AG04449 (cell line): ENCODE data around the gene RHOV.

ENCODE experiments used
- CTCF ChIA-PET: fragments of 350-600 bp; formaldehyde crosslinking; extraction: SDS; loops from one replicate; lab custom pipeline; 2021; ENCODE audit warnings: antibody characterized with exemption; lab: Yijun Ruan, JAX
- POLR2A ChIA-PET: fragments of 400-600, 350-600 bp; formaldehyde crosslinking; extraction: SDS; loops from one replicate; lab custom pipeline; 2020; ENCODE audit warnings: antibody characterized with exemption, inconsistent platforms; lab: Yijun Ruan, JAX
- DNase-seq: peaks from one replicate; pipeline ENCODE4 v3.0.0-alpha.2; 2010; ENCODE audit warnings: low read depth, low spot score
- H3K4me3 ChIP-seq: 2 replicates; pipeline ENCODE4 v1.5.1; 2011; ENCODE audit warnings: low read depth, mild to moderate bottlenecking, control low read depth, low read length
- CTCF ChIP-seq: IDR thresholded peaks from one replicate; pipeline ENCODE4 v1.5.1; 2011; ENCODE audit warnings: mild to moderate bottlenecking, moderate library complexity, low read length, control low read depth, inconsistent platforms; ENCODE audit not compliant: insufficient read depth; ENCODE audit errors: missing control alignments

Gene RHOV

GRCh38 chr15:40918146-40918798, 44.2 kb upstream of the RHOV start:
- POLR2A ChIA-PET = no interaction called here
- TF ChIP-seq CTCF = no peak
- no peak overlapping the region for H3K4me3 ChIP-seq
- DNase-seq = no peak
- CTCF ChIA-PET = interaction anchor here (0.6 to 6.6 kb wide), 3 partner anchors 10 to 24 kb away, joined by 3 to 57 read pairs (median 23); no protein-coding TSS in a partner anchor

DNA sequence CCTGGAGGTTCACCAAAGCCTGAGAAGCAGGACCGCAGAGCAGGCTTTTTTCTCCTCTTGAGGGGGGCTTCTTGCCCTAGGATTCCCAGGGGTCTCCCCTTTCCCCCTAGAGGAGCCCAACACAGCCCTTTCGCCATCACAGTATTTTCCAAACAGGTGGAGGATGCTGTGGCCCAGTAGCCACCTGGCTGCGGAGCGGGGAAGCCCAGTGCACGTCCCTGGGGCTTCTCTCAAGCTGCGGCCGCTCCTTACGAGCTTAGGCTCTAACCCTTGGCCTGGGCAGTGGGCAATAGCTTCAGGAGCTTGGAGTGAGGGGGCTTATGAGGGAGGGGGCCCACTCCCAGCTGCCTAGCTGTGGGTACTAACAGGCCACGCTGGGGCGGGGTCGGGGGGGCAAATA, 43.6 kb upstream of the RHOV start:
- DNase-seq = no peak
- no peak overlapping the region for H3K4me3 ChIP-seq
- CTCF ChIA-PET = interaction anchor here (3.8 to 6.6 kb wide), 3 partner anchors 12 to 25 kb away, joined by 14 to 57 read pairs (median 23); no protein-coding TSS in a partner anchor
- POLR2A ChIA-PET = no interaction called here
- TF ChIP-seq CTCF = no peak

- ChIA-PET POLR2A (interaction anchor here (1.0 kb wide), 1 partner anchor 21 kb away, joined by 3 read pairs; the partner anchor contains the start of gene VPS18), CTCF (interaction anchor here (1.0 to 6.6 kb wide), 8 partner anchors 10 to 270 kb away, joined by 3 to 57 read pairs (median 8); no protein-coding TSS in a partner anchor)
- no peak for TF ChIP-seq CTCF
- H3K4me3 ChIP-seq = no peak overlapping the region
- DNase-seq = no peak
Measured at GRCh38 chr15:40915679-40916078, 41.6 kb upstream of the RHOV start.

DNA sequence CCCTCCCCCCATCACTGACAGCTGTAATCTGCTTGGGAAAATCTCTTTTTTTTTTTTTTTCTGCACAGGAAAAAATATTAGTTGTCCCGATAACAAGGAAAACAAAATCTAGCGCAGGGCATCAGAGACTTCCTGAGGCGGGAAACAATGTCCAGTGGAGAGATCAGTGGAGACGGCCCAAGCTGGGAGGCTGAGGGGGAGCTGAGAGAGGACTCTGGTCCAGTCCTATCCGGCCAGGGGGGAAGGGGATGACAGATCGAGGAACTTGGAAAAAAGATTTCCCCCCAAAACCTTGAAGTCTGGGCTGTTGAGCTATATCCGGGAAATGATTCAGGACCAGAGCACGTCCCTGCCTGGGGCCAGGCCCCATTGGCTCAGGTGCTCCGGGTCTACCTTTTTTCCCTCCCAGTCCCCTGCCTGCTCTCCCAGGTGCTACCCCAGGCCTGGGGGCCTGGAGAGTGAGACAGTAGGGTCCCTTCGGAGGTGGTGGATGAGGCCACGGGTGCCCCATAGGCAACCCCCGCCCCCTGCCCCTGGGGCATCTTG, 41.2 kb upstream of the RHOV start:
- H3K4me3 ChIP-seq = no peak overlapping the region
- ChIA-PET CTCF (interaction anchor here (1.0 to 6.6 kb wide), 7 partner anchors 9 to 270 kb away, joined by 3 to 57 read pairs (median 9); no protein-coding TSS in a partner anchor), POLR2A (interaction anchor here (1.0 kb wide), 1 partner anchor 21 kb away, joined by 3 read pairs; the partner anchor contains the start of gene VPS18)
- DNase-seq = no peak
- TF ChIP-seq CTCF = no peak

DNA sequence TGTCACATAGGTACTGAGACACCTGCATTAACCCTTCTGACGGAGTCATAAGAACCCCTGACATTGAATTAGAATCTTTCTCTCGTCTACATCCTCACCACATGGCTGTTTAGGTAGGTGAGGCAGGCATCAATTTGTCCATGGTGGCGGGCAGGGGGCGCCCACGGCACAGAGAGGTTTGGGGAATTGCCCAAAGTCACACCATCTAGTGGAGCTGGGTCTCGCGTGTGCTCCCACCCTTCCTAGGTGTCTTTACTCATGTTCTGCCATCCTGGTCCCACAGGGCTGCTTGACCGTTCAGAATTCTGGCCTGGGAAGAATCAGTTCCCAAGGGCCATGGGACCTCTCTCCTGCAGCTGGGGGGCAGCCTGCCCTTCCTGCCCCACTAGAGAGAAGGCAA, 40.5 kb upstream of the RHOV start:
- no peak for TF ChIP-seq CTCF
- ChIA-PET POLR2A (no interaction called here), CTCF (interaction anchor here (0.9 to 6.6 kb wide), 8 partner anchors 8 to 271 kb away, joined by 3 to 57 read pairs (median 8); no protein-coding TSS in a partner anchor)
- no peak overlapping the region for H3K4me3 ChIP-seq
- DNase-seq = no peak

DNA sequence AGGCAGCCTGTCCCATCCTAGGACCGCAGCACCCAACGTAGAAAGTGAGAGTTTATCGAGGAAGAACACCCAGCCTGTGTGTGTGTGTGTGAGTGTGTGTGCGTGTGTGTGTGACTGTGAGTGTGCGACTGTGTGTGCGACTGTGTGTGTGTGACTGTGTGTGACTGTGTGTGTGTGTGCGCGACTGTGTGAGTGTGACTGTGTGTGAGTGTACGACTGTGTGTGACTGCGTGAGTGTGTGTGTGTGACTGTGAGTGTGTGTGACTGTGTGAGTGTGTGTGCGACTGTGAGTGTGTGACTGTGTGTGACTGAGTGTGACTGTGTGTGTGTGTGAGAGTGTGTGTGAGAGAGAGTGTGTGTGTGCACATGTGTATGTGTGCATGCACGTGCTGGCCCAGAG, 40.0 kb upstream of the RHOV start:
- ChIA-PET CTCF (interaction anchor here (0.9 to 6.6 kb wide), 5 partner anchors 8 to 271 kb away, joined by 3 to 57 read pairs (median 14); no protein-coding TSS in a partner anchor), POLR2A (no interaction called here)
- TF ChIP-seq CTCF = no peak
- DNase-seq = no peak
- H3K4me3 ChIP-seq = no peak overlapping the region
